Neutrophil (primary cell): ENCODE data around the gene FAF1.

ENCODE experiments used
- H3K27ac ChIP-seq: fragments of 200-600 bp; sonication (generic); 2 replicates; pipeline ENCODE4 v1.5.1; 2016; ENCODE audit warnings: mild to moderate bottlenecking, moderate library complexity
- H3K27me3 ChIP-seq: fragments of 200-600 bp; sonication (generic); 2 replicates; pipeline ENCODE4 v1.6.0; 2016; ENCODE audit warnings: mild to moderate bottlenecking
- H3K36me3 ChIP-seq: fragments of 200-600 bp; sonication (generic); 2 replicates; pipeline ENCODE4 v1.5.1; 2017
- H3K4me1 ChIP-seq, 2 experiments: fragments of 200-600 bp in 1 of 2; sonication (generic) in 1 of 2; 1 replicate in 1 of 2; 2 replicates in 1 of 2; pipeline versions ENCODE4 v1.5.1 to v1.6.1; 2013 to 2016; ENCODE audit warnings: low read depth in 1 of 2, low read length in 1 of 2, mild to moderate bottlenecking in 1 of 2, moderate library complexity in 1 of 2; ENCODE audit not compliant: control insufficient read depth in 1 of 2, insufficient read depth in 1 of 2
- H3K4me3 ChIP-seq, 2 experiments: fragments of 200-600 bp in 1 of 2; sonication (generic) in 1 of 2; 1 replicate in 1 of 2; 2 replicates in 1 of 2; pipeline ENCODE4 v1.5.1; 2013 to 2016; ENCODE audit warnings: low read depth in 1 of 2, low read length in 1 of 2, mild to moderate bottlenecking in 1 of 2, moderate library complexity in 1 of 2
- H3K9me3 ChIP-seq: fragments of 200-600 bp; sonication (generic); 2 replicates; pipeline ENCODE4 v1.5.1; 2016
- TF ChIP-seq, protein P1 (sequence below): fragments of 200-600 bp; sonication (generic); IDR thresholded peaks from 2 replicates; pipeline ENCODE4 v1.5.1; 2016; ENCODE audit warnings: antibody characterized with exemption

The FAF1 gene

DNA sequence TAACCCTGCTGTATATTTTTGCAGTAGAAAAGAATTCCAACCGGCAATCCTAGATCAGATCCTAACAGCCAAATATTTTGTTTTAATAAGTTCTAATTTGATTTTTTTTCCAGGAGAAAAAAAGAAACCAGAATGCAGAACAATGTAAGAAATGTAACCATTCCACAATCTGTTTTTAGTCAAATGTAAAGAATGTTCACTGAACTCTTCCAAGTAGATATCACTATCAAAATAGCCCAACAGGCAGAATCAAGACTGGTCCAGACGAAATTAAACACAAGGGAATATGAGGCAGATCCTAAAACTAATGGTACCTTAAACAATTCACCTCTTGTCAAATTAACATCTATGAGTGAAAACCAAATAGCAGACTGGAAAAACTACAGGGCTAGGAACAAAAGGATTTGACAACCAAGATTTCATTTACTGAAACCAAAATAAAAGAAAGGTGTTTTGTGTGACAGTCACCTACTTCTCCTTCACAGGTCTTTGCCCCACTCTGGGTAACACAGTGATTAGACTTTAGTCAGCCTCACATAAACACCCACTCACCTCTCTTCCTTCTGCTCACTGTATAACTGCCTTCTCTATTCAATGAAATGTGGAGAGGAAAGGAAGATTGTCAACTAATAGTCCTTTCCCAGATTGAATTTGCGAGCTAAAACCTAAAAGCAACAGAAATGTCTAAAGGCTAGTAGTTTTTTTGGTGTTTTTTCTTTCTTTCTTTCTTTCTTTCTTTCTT lies 137.9 kb downstream of the FAF1 start:
- Histone ChIP-seq H3K27ac (no peak overlapping the region), H3K9me3 (no peaks in the 10 kb centered on the region), H3K27me3 (no peaks in the 10 kb centered on the region), H3K4me3 (no peak overlapping the region), H3K4me1 (no peaks in the 10 kb centered on the region), H3K36me3 (no peaks in the 10 kb centered on the region)
- TF ChIP-seq, protein P1, sequence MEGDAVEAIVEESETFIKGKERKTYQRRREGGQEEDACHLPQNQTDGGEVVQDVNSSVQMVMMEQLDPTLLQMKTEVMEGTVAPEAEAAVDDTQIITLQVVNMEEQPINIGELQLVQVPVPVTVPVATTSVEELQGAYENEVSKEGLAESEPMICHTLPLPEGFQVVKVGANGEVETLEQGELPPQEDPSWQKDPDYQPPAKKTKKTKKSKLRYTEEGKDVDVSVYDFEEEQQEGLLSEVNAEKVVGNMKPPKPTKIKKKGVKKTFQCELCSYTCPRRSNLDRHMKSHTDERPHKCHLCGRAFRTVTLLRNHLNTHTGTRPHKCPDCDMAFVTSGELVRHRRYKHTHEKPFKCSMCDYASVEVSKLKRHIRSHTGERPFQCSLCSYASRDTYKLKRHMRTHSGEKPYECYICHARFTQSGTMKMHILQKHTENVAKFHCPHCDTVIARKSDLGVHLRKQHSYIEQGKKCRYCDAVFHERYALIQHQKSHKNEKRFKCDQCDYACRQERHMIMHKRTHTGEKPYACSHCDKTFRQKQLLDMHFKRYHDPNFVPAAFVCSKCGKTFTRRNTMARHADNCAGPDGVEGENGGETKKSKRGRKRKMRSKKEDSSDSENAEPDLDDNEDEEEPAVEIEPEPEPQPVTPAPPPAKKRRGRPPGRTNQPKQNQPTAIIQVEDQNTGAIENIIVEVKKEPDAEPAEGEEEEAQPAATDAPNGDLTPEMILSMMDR = no peak

DNA sequence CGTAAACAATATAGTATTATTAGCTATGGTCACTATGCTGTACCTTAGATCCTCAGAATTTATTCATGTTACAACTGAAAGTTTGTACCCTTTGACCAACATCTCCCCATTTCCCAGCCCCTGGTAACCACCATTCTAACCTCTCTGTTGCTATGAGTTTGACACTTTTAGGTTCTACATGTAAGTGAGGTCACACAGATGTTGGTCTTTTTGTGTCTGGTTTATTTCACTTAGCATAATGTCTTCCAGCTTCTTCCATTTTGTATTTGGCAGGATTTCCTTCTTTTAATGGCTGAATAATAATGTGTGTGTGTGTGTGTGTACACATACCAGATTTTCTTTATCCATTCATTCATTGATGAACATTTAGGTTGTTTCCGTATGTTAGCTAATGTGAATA lies 139.5 kb downstream of the FAF1 start:
- Histone ChIP-seq H3K4me3 (no peak overlapping the region), H3K27me3 (no peaks in the 10 kb centered on the region), H3K36me3 (no peaks in the 10 kb centered on the region), H3K9me3 (no peaks in the 10 kb centered on the region), H3K27ac (no peak overlapping the region), H3K4me1 (no peaks in the 10 kb centered on the region)
- TF ChIP-seq, protein P1 = no peak

DNA sequence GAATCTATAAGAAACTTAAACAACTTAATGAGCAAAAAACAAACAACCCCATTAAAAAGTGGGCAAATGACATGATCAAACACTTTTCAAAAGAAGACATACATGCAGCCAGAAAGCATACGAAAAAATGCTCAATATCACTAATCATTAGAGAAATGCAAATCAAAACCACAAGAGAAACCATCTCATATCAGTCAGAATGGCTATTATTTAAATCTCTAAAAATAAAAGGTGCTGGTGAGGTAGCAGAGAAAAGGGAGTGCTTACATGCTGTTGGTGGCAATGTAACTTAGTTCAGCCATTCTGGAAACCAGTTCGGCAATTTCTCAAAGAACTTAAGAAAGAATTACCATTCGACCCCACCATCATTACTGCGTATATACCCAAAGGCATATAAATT lies 147.7 kb downstream of the FAF1 start:
- H3K4me3 ChIP-seq = no peak overlapping the region
- TF ChIP-seq, protein P1 = no peak
- H3K4me1 ChIP-seq = no peaks in the 10 kb centered on the region
- H3K27ac ChIP-seq = no peak overlapping the region
- no peaks in the 10 kb centered on the region for H3K27me3 ChIP-seq
- no peaks in the 10 kb centered on the region for H3K36me3 ChIP-seq
- no peaks in the 10 kb centered on the region for H3K9me3 ChIP-seq

DNA sequence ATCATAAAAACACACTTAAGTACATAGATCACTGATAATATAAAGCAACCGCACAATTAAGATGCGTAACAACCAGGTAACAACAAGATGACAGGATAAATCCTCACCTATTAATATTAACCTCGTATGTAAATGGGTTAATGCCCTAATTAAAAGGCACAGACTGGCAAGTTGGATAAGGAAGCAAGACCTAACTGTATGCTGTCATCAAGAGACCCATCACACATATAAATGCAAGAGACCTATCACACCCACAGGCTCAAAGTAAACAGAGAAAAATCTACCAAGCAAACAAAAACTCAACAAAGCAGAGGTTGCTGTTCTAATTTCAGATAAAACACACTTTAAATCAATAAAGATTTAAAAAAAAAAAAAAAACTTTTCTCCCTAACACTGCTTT lies 151.8 kb downstream of the FAF1 start:
- Histone ChIP-seq H3K36me3 (no peaks in the 10 kb centered on the region), H3K4me1 (no peaks in the 10 kb centered on the region), H3K4me3 (no peak overlapping the region), H3K27me3 (no peaks in the 10 kb centered on the region), H3K27ac (no peak overlapping the region), H3K9me3 (no peaks in the 10 kb centered on the region)
- TF ChIP-seq, protein P1 = no peak

DNA sequence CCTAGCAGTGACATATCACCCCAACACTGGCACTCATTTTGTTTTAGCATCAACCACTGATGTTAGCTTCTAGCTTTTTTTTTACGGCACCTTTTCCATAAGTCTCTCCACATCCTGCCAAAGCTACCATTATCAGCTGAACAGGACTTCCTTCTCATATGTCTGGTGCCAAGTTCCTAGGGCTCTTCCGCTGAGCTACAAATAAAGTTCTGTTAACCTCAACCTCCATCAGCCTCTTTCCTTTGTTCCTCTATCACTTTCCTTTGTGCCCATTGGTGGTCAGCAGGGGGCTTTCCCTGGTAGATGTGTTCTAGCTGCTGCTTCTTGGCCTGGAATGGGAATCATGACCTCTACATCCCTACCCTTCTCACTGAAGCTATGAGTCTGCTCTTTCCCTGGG lies 163.8 kb downstream of the FAF1 start:
- TF ChIP-seq, protein P1 = no peak
- Histone ChIP-seq H3K36me3 (no peaks in the 10 kb centered on the region), H3K9me3 (no peaks in the 10 kb centered on the region), H3K4me1 (no peaks in the 10 kb centered on the region), H3K27me3 (no peaks in the 10 kb centered on the region), H3K4me3 (no peak overlapping the region), H3K27ac (no peak overlapping the region)
